KG1 (cell line): ENCODE measurements around the gene PHC2.
A peak's percentile ranks its signal among the peaks of the same experiment; 100 is the strongest.
"Not testable (repeated sequence)": the region's sequence is repeated elsewhere in the genome, so short reads cannot be mapped to it uniquely, and the experiment has no call there.

ENCODE experiments used
- DNase-seq: peaks from one replicate; lab custom pipeline; 2025; lab: John Stamatoyannopoulos, UW

The PHC2 gene

DNA sequence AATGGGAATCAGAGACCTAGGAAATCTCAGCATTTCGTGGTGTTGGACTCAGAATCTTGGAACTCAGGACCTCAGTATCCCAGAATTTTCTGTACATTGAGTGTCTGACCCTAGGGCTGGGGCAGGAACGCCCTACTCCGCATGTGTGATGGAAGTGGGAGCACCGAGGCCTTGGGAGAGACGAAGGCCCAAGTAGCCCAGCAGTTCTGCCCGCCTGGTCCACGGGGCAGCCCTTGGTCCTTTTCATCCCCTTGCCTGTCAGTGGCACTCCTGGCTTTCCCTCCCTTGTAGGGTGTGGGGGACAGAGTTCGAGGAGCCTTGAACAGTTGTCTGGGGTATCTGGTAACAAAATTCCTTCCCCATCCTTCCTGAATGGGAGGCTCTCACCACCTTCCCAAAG, 120.2 kb downstream of the PHC2 start:
- no peak for DNase-seq

DNA sequence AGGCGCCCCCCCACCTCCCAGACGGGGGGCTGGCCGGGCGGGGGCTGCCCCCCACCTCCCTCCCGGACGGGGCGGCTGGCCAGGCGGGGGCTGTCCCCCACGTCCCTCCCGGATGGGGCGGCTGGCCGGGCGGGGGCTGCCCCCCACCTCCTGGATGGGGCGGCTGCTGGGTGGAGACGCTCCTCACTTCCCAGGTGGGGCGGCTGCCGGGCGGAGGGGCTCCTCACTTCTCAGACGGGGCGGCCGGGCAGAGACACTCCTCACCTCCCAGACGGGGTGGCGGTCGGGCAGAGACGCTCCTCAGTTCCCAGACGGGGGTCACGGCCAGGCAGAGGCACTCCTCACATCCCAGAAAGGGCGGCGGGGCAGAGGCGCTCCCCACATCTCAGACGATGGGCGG, 121.5 kb downstream of the PHC2 start:
- not testable (repeated sequence) for DNase-seq

DNA sequence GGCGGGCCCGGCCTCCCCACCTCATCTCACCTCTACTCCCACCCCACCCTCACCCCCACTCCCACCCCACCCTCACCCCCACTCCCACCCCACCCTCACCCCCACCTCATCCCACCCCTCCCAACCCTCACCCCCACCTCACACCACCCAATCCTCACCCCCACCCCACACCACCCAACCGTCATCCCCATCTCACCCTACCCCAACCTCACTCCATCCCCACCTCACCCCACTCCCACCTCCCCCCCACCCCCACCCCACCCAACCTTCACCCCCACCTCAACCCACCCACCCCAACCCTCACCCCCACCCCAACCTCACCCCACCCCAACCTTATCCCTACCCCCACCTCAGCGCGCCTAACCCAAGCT, 123.4 kb downstream of the PHC2 start:
- DNase-seq: no peak

DNA sequence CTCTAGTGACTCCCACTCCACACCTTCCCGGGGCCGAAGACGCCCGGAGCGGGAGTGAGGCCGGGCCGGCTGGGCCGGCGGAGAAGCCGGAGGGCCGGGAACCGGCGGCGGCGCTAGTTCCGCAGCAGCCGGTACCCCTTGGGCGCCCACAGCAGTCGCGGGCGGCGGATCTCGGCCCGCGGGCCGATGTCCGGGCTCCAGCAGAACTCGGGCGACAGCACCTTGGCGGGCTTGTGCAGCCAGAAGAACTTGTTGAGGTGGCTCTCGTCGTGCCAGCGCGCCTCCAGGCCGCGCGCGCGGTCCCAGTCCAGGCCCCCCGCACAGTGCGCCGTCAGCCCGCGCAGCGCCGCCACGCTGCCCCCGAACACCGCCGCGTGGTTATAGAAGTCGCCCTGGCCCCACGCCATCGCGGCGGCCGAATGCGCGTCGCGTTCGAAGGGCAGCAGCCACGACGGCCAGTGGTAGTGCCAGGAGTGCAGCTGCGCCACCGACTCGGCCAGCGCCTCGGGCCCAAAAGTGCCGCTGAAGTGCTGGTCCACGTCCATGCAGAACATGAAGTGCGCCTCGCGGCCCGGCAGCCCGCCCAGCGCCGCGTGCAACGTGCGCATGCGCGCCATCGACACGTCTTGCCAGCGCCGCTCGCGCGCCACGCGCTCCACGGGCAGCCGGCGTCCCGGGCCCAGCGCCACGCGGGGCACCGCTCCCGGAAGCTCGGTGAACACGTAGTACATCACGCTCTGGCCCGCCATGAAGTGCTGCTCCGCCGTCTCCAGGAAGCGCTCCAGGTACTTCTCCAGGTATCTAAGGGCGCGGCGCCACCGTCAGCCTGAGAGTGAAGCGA, 124.0 kb downstream of the PHC2 start:
- no peak for DNase-seq

- DNase-seq: no peak
These were observed 124.9 kb downstream of the PHC2 start for GRCh38 chr1:33305816-33306652.

DNA sequence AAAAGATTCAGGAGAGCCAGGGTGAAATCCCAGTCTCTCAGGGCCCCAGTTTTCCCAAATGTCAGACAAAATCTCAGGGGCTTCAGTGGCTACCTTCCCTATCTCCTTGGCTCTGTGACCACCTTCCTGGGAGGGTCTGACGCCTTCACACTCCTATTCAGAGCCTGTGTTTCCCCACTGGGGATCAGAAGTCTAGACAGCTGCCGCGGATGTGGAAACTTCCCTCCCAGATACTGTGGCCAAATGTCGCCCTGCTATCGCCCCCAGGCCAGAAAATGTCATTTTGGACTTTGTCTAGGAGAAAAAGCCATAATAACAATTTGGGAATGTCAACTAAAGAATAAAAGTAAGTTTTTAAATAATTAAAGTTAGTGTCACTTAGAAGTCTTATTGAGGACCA, 125.9 kb downstream of the PHC2 start:
- no peak for DNase-seq

- no peak for DNase-seq
These were observed 128.6 kb downstream of the PHC2 start for GRCh38 chr1:33302325-33302724.

- DNase-seq: no peak
These were observed 129.5 kb downstream of the PHC2 start for GRCh38 chr1:33301273-33301984.

DNA sequence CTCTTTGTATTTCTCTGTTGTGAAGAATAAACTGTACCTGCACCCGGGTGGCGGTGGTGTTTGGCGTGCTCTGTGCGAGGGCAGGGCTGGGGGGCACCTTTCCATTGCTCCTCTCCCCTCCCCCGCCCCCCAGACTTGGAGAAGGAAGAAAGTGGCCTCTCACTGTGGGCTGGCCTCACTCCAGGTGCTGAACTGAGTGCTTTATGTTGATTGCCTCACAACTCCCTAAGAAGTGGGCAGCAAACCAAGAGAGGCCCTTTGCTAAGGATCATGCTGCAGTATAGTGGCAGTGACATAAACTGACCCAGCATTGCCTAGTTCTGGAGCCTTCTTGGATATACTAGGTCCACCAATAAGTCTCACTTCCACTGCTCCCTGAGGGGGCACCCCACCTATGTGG, 130.2 kb downstream of the PHC2 start:
- no peak for DNase-seq

GRCh38 chr1:33299461-33300155, 131.3 kb downstream of the PHC2 start:
- no peak for DNase-seq

DNA sequence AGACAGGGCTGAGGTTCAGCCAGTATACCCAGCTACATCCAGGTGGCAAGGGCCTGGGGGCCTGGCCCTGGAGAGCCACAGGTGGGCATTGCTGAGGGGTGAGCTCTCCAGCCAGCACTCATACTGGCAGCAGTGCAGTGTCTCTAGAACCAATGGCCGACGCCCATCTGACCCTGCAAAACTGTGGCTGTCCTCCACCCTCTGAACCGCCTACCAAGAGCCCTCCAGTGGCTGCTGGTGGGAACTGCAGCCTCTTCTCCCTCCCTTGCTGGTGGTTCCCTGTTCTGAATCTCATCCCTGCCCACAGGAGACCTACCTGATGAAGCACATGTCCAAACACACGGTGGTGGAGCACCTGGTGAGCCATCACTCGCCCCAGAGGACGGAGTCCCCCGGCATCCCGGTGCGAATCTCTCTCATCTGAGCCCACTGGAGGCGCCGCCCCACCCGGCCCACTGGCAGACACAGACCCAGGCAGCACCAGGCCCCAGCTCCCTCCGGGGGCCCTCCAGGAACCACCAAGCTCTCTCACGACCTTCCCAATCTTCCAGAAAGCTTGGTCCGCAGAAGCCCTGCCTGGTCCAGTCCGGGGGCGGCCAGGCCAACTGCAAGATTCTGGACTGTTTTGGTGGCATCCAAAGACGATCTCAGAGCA, 132.1 kb downstream of the PHC2 start:
- DNase-seq: peak; percentile 31

- DNase-seq: no peak
These were observed 132.8 kb downstream of the PHC2 start for GRCh38 chr1:33297911-33298622.

DNA sequence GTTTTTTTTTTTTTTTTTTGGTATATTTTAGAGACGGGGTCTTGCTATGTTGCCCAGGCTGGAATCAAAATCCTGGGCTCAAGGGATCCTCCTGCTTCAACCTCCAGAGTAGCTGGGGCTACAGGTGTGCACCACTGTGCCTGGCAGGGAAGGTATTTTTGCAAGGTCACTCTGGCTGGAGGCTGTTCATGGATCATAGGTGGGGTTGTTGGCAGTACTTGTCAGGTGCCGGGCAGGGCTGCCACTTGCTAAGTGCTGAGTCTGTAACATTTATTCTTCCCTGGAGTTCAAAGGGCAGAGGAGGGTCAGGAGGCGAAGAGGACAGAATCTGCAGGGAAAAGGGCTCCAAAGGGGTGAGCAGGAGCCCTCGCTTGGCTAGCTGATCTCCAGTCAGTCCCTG, 134.1 kb downstream of the PHC2 start:
- DNase-seq: no peak

GRCh38 chr1:33296082-33296458, 134.8 kb downstream of the PHC2 start:
- no peak for DNase-seq

- DNase-seq: peak; percentile 22
These were observed 135.3 kb downstream of the PHC2 start for GRCh38 chr1:33295450-33296081.

- no peak for DNase-seq
These were observed 135.9 kb downstream of the PHC2 start for GRCh38 chr1:33295023-33295422.

GRCh38 chr1:33294071-33295010, 136.6 kb downstream of the PHC2 start:
- no peak for DNase-seq

DNA sequence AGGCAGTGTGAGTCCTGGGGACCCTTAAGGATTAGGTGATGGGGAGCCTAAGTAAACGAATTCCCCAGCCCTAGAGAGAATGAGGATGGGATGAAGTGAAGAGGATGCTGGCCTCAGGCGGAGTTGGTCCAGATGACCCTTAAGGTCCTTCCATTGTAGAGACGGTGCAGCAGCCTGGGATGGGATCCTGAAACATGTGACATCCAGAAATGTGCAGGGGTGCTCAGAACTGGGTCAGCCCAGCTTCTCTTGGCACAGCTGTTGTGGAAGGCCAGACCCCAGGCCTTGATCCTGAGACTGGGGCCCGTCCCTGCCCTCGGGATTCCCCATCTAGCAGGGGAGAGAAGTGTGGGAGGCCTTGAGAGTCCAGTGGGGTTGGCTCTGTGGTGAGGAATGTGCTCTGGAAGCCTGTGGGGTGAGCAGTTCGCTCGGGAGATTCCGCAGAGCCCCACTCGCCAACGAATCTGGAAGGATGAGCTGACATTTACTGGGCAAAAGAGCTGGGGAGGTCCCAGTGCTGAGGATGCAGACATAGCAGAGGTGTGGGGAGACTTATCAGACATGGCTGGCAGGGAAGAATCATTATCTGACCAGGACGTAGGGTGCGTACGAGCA, 138.1 kb downstream of the PHC2 start:
- DNase-seq: no peak

- DNase-seq: not testable (repeated sequence)
These were observed 140.3 kb downstream of the PHC2 start for GRCh38 chr1:33290615-33291014.
